ENCODE data around the gene GPR26.

GPR26 gene

DNA sequence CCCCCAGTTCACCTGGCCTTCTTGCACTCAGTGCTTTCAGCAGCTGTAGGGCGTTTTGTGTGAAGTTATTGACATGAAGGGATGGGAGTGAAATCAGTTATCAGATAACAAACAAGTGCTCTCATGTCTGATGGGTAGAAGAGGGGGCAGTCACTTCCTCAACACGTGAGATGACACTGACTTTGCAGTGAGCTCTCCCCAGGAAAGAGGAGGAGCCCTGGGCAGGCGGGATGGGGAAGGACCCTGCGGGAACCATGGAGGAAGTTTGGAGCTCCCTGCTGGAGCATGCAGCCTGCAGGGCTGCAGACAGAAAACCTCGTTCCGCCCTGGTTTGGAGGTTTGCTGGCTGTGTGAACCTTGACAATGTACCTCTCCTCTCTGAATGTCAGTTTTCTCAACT, 38.7 kb downstream of the GPR26 start:
- Histone ChIP-seq H3K4me1 (ENCODE audit: control insufficient read depth, insufficient read depth, low read length) (no peaks in the 10 kb centered on the region), H3K27me3 (ENCODE audit: control insufficient read depth in 1 of 2, insufficient read depth in 2 of 2, low read length in 2 of 2) (no peaks in the 10 kb centered on the region), H3K36me3 (ENCODE audit: control insufficient read depth in 2 of 2, insufficient read depth in 2 of 2, low read length in 2 of 2) (peaks cover 0 to 5% of the 10 kb centered on the region in 2 donors), H3K9me3 (ENCODE audit: control insufficient read depth in 2 of 2, low read length in 2 of 2) (no peaks in the 10 kb centered on the region), H3K9ac (ENCODE audit: low read length in 2 of 2) (no peak overlapping the region), H3K4me3 (ENCODE audit: low read length in 2 of 2) (no peak overlapping the region), H3K27ac (ENCODE audit: low read length) (no peak overlapping the region)

DNA sequence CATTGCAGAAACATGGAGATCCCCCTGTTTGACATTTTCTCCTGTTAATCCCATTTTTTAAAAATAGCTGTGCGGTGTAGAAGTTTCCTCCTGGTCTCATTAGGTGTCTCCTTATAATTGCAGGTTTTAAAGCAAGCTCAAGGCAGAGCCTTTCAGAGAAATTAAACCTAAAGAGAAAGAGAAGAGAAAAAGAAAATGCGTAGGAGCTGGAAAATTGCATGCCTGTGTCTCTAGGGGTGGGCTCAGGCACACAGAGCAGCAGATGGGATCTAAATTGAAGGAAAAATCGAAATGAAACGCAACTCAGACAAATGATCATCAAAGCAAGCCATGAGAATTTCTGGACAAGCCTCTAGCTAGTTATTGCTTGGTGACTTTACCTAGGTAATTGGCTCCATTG, 40.1 kb downstream of the GPR26 start:
- no peak overlapping the region for H3K9ac ChIP-seq (ENCODE audit: low read length in 2 of 2)
- no peak overlapping the region for H3K4me3 ChIP-seq (ENCODE audit: low read length in 2 of 2)
- H3K9me3 ChIP-seq (ENCODE audit: control insufficient read depth in 2 of 2, low read length in 2 of 2): no peaks in the 10 kb centered on the region
- peaks cover 0 to 5% of the 10 kb centered on the region in 2 donors for H3K36me3 ChIP-seq (ENCODE audit: control insufficient read depth in 2 of 2, insufficient read depth in 2 of 2, low read length in 2 of 2)
- H3K27ac ChIP-seq (ENCODE audit: low read length): no peak overlapping the region
- no peaks in the 10 kb centered on the region for H3K27me3 ChIP-seq (ENCODE audit: control insufficient read depth in 1 of 2, insufficient read depth in 2 of 2, low read length in 2 of 2)
- no peaks in the 10 kb centered on the region for H3K4me1 ChIP-seq (ENCODE audit: control insufficient read depth, insufficient read depth, low read length)

DNA sequence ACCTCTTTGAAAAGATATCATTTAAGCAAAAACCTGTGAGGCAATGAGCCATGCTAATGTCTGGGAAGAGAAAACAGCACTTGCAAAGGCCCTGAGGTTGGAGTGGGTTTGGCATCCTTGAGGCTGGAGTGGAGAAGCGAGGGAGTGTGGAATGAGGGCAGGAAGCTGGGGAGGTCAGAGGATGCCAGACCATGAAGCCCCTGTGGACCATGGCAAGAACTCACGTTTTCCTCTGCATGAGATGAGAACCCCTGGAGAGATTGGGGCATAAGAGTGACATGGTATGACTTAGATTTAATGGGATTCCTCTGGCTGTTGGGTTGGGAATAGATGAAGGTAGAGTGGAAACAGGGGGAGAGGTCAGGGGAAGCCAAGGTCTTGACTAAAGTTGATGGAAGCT, 49.4 kb downstream of the GPR26 start:
- Histone ChIP-seq H3K4me3 (ENCODE audit: low read length in 2 of 2) (no peak overlapping the region), H3K27ac (ENCODE audit: low read length) (no peak overlapping the region), H3K9me3 (ENCODE audit: control insufficient read depth in 2 of 2, low read length in 2 of 2) (peaks cover 0 to 5% of the 10 kb centered on the region in 2 donors), H3K27me3 (ENCODE audit: control insufficient read depth in 1 of 2, insufficient read depth in 2 of 2, low read length in 2 of 2) (no peaks in the 10 kb centered on the region), H3K9ac (ENCODE audit: low read length in 2 of 2) (no peak overlapping the region), H3K4me1 (ENCODE audit: control insufficient read depth, insufficient read depth, low read length) (no peaks in the 10 kb centered on the region), H3K36me3 (ENCODE audit: control insufficient read depth in 2 of 2, insufficient read depth in 2 of 2, low read length in 2 of 2) (peaks cover 4 to 5% of the 10 kb centered on the region in 2 donors)

DNA sequence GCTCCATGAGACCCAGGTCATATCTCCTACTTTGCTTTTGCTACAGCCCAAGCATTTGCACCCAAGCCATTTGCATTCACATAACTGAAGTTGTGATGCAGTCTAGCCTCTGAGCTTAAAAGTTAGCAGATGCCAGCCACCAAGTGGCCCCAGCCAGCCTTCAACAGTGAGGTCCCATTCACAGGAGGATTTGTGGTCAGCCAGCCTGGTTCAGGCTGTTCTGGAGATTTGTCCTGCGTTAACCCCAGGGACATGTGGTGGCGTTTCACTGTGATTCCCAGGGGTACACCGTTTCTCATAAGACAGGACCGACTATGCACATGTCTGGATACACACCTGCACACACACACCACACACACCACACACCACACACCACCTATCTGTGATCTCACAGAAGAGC, 51.2 kb downstream of the GPR26 start:
- no peak overlapping the region for H3K27ac ChIP-seq (ENCODE audit: low read length)
- no peak overlapping the region for H3K9ac ChIP-seq (ENCODE audit: low read length in 2 of 2)
- no peaks in the 10 kb centered on the region for H3K4me1 ChIP-seq (ENCODE audit: control insufficient read depth, insufficient read depth, low read length)
- no peaks in the 10 kb centered on the region for H3K27me3 ChIP-seq (ENCODE audit: control insufficient read depth in 1 of 2, insufficient read depth in 2 of 2, low read length in 2 of 2)
- no peak overlapping the region for H3K4me3 ChIP-seq (ENCODE audit: low read length in 2 of 2)
- H3K9me3 ChIP-seq (ENCODE audit: control insufficient read depth in 2 of 2, low read length in 2 of 2): peaks cover 0 to 5% of the 10 kb centered on the region in 2 donors
- peaks cover 5 to 6% of the 10 kb centered on the region in 2 donors for H3K36me3 ChIP-seq (ENCODE audit: control insufficient read depth in 2 of 2, insufficient read depth in 2 of 2, low read length in 2 of 2)

GRCh38 chr10:123718544-123719060, 52.4 kb downstream of the GPR26 start:
- Histone ChIP-seq H3K27ac (ENCODE audit: low read length) (no peak overlapping the region), H3K36me3 (ENCODE audit: control insufficient read depth in 2 of 2, insufficient read depth in 2 of 2, low read length in 2 of 2) (peaks cover 2 to 5% of the 10 kb centered on the region in 2 donors), H3K4me3 (ENCODE audit: low read length in 2 of 2) (no peak overlapping the region)

DNA sequence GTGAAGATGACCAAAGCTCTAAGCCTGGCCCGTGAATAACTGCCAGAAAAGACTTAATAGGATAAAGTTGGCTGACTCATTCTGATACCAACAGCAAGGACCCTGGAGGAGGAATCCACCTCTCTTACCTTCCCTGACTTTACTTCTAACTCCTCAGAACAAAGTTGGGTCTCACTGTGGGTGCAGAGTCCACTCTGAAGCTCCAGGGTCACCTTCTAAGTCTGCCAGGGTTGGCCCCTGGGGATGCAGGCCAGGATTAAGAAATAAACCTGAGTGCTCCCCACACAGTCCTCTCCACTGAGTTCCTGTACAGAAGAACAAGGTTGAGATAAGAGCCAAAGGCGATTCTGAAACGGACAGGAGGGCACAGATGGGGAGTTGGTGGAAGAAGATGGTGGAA, 54.4 kb downstream of the GPR26 start:
- Histone ChIP-seq H3K27ac (ENCODE audit: low read length) (no peak overlapping the region), H3K27me3 (ENCODE audit: control insufficient read depth in 1 of 2, insufficient read depth in 2 of 2, low read length in 2 of 2) (no peaks in the 10 kb centered on the region), H3K9me3 (ENCODE audit: control insufficient read depth in 2 of 2, low read length in 2 of 2) (peaks cover 0 to 5% of the 10 kb centered on the region in 2 donors), H3K36me3 (ENCODE audit: control insufficient read depth in 2 of 2, insufficient read depth in 2 of 2, low read length in 2 of 2) (peaks cover 2 to 5% of the 10 kb centered on the region in 2 donors), H3K4me1 (ENCODE audit: control insufficient read depth, insufficient read depth, low read length) (no peaks in the 10 kb centered on the region), H3K4me3 (ENCODE audit: low read length in 2 of 2) (no peak overlapping the region), H3K9ac (ENCODE audit: low read length in 2 of 2) (no peak overlapping the region)

More at GRCh38 chr10:123718544-123719060, 52.4 kb downstream of the GPR26 start:
- H3K27me3 ChIP-seq (ENCODE audit: control insufficient read depth in 1 of 2, insufficient read depth in 2 of 2, low read length in 2 of 2): no peaks in the 10 kb centered on the region
- no peaks in the 10 kb centered on the region for H3K4me1 ChIP-seq (ENCODE audit: control insufficient read depth, insufficient read depth, low read length)
- H3K9me3 ChIP-seq (ENCODE audit: control insufficient read depth in 2 of 2, low read length in 2 of 2): peaks cover 0 to 5% of the 10 kb centered on the region in 2 donors
- no peak overlapping the region for H3K9ac ChIP-seq (ENCODE audit: low read length in 2 of 2)

- H3K9ac ChIP-seq (ENCODE audit: low read length in 2 of 2): no peak overlapping the region
- peaks cover 2 to 5% of the 10 kb centered on the region in 2 donors for H3K36me3 ChIP-seq (ENCODE audit: control insufficient read depth in 2 of 2, insufficient read depth in 2 of 2, low read length in 2 of 2)
- no peak overlapping the region for H3K4me3 ChIP-seq (ENCODE audit: low read length in 2 of 2)
- H3K4me1 ChIP-seq (ENCODE audit: control insufficient read depth, insufficient read depth, low read length): no peaks in the 10 kb centered on the region
- no peak overlapping the region for H3K27ac ChIP-seq (ENCODE audit: low read length)
- peaks cover 0 to 5% of the 10 kb centered on the region in 2 donors for H3K9me3 ChIP-seq (ENCODE audit: control insufficient read depth in 2 of 2, low read length in 2 of 2)
- H3K27me3 ChIP-seq (ENCODE audit: control insufficient read depth in 1 of 2, insufficient read depth in 2 of 2, low read length in 2 of 2): no peaks in the 10 kb centered on the region
Measured at GRCh38 chr10:123721441-123722049, 55.4 kb downstream of the GPR26 start.

DNA sequence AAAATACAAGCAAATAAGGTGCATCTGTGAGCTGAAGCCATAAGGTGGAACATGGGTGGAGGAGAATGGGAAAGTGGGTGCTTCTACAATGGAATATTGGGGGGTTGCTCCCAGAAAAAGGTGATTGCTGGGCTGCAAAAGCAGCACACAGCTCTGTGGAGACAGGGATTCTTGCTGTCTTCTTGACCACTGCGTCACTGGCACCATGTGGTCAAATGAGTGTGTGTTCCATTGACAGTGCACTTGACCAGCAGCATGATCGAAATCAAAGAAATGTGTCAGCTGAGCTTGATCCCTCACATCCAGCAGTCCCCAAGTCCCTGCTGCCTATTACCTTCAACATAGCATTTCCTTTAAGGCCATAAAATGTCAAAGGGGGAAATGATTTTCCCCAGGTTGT, 56.2 kb downstream of the GPR26 start:
- Histone ChIP-seq H3K27me3 (ENCODE audit: control insufficient read depth in 1 of 2, insufficient read depth in 2 of 2, low read length in 2 of 2) (no peaks in the 10 kb centered on the region), H3K9ac (ENCODE audit: low read length in 2 of 2) (no peak overlapping the region), H3K36me3 (ENCODE audit: control insufficient read depth in 2 of 2, insufficient read depth in 2 of 2, low read length in 2 of 2) (peaks cover 2 to 5% of the 10 kb centered on the region in 2 donors), H3K4me3 (ENCODE audit: low read length in 2 of 2) (no peak overlapping the region), H3K9me3 (ENCODE audit: control insufficient read depth in 2 of 2, low read length in 2 of 2) (peaks cover 0 to 5% of the 10 kb centered on the region in 2 donors), H3K4me1 (ENCODE audit: control insufficient read depth, insufficient read depth, low read length) (no peaks in the 10 kb centered on the region), H3K27ac (ENCODE audit: low read length) (no peak overlapping the region)

DNA sequence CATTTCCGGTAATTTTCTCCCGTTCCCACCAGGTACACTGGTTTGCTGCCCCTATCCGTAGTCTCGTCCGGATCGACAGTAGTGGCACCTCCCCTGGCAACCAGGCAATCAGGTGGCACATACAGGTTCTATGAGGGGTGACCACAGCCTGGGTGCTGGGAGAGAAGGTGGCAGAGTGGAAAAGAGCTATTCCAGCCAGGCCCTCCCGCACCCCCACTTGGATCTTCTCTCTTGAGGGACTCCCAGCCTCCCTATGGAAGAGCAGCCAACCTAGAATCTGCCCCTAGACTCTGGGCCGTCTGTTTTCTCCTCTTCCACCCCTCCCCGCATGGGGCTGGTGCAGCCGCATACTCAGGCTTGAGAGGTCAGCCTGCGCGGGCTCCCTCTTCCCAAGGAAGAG, 58.6 kb downstream of the GPR26 start:
- Histone ChIP-seq H3K36me3 (ENCODE audit: control insufficient read depth in 2 of 2, insufficient read depth in 2 of 2, low read length in 2 of 2) (peaks cover 0 to 2% of the 10 kb centered on the region in 2 donors), H3K4me3 (ENCODE audit: low read length in 2 of 2) (no peak overlapping the region), H3K27me3 (ENCODE audit: control insufficient read depth in 1 of 2, insufficient read depth in 2 of 2, low read length in 2 of 2) (no peaks in the 10 kb centered on the region), H3K9ac (ENCODE audit: low read length in 2 of 2) (no peak overlapping the region), H3K4me1 (ENCODE audit: control insufficient read depth, insufficient read depth, low read length) (no peaks in the 10 kb centered on the region), H3K9me3 (ENCODE audit: control insufficient read depth in 2 of 2, low read length in 2 of 2) (no peaks in the 10 kb centered on the region), H3K27ac (ENCODE audit: low read length) (no peak overlapping the region)

- no peaks in the 10 kb centered on the region for H3K9me3 ChIP-seq (ENCODE audit: control insufficient read depth in 2 of 2, low read length in 2 of 2)
- no peaks in the 10 kb centered on the region for H3K27me3 ChIP-seq (ENCODE audit: control insufficient read depth in 1 of 2, insufficient read depth in 2 of 2, low read length in 2 of 2)
- H3K9ac ChIP-seq (ENCODE audit: low read length in 2 of 2): no peak overlapping the region
- no peak overlapping the region for H3K4me3 ChIP-seq (ENCODE audit: low read length in 2 of 2)
- H3K27ac ChIP-seq (ENCODE audit: low read length): no peak overlapping the region
- H3K36me3 ChIP-seq (ENCODE audit: control insufficient read depth in 2 of 2, insufficient read depth in 2 of 2, low read length in 2 of 2): no peaks in the 10 kb centered on the region
- no peaks in the 10 kb centered on the region for H3K4me1 ChIP-seq (ENCODE audit: control insufficient read depth, insufficient read depth, low read length)
Measured at GRCh38 chr10:123726381-123726780, 60.2 kb downstream of the GPR26 start.

DNA sequence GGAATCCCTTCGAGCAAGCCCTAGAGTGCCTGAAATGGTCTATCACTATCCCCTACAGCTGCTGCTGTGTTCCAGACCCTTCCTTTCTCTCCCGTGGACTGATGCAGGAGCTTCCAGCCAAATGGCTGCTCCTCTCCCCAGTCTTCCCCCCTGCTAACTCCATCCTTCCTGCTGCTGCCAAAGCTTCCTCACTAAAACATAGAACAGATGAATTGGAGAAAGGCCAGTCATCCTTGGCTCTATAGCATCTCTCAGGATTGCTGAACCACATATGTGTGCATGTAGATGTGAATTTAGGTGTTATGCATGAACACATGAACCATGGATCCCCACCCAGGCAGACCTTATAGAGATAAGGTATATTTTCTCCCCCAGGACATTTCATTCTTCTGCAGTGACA, 60.7 kb downstream of the GPR26 start:
- no peaks in the 10 kb centered on the region for H3K4me1 ChIP-seq (ENCODE audit: control insufficient read depth, insufficient read depth, low read length)
- H3K27ac ChIP-seq (ENCODE audit: low read length): no peak overlapping the region
- no peak overlapping the region for H3K4me3 ChIP-seq (ENCODE audit: low read length in 2 of 2)
- H3K27me3 ChIP-seq (ENCODE audit: control insufficient read depth in 1 of 2, insufficient read depth in 2 of 2, low read length in 2 of 2): no peaks in the 10 kb centered on the region
- no peaks in the 10 kb centered on the region for H3K36me3 ChIP-seq (ENCODE audit: control insufficient read depth in 2 of 2, insufficient read depth in 2 of 2, low read length in 2 of 2)
- H3K9ac ChIP-seq (ENCODE audit: low read length in 2 of 2): no peak overlapping the region
- H3K9me3 ChIP-seq (ENCODE audit: control insufficient read depth in 2 of 2, low read length in 2 of 2): no peaks in the 10 kb centered on the region
